ENCODE measurements around the gene HPS4.

- TF ChIP-seq, protein P1, sequence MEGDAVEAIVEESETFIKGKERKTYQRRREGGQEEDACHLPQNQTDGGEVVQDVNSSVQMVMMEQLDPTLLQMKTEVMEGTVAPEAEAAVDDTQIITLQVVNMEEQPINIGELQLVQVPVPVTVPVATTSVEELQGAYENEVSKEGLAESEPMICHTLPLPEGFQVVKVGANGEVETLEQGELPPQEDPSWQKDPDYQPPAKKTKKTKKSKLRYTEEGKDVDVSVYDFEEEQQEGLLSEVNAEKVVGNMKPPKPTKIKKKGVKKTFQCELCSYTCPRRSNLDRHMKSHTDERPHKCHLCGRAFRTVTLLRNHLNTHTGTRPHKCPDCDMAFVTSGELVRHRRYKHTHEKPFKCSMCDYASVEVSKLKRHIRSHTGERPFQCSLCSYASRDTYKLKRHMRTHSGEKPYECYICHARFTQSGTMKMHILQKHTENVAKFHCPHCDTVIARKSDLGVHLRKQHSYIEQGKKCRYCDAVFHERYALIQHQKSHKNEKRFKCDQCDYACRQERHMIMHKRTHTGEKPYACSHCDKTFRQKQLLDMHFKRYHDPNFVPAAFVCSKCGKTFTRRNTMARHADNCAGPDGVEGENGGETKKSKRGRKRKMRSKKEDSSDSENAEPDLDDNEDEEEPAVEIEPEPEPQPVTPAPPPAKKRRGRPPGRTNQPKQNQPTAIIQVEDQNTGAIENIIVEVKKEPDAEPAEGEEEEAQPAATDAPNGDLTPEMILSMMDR (conservative IDR thresholded peaks at IDR 0.05 in 1 of 2, IDR thresholded peaks at IDR 0.05 in 1 of 2; ENCODE audit: extremely low read depth in 1 of 2, insufficient read depth in 1 of 2, low read depth in 1 of 2, low read length in 2 of 2) = no peak
- TF ChIP-seq EZH2 (IDR thresholded peaks at IDR 0.05; ENCODE audit: borderline replicate concordance, low read length) = no peak
Measured at GRCh38 chr22:26460202-26460601, 23.4 kb downstream of the HPS4 start.

Measured in mammary epithelial cell (primary cell).